ENCODE measurements around the gene LCTL. TPM values are rescaled to one million over a fixed set of nuclear protein-coding genes. Genes with fewer than 3 reads are reported as not detected.

The LCTL gene
- total RNA-seq, 4 donors from 2014 or later: not detected

GRCh38 chr15:66555685-66556084 lies 10.1 kb downstream of the LCTL start:
- Histone ChIP-seq H3K36me3 (no peaks in the 10 kb centered on the region), H3K27me3 (no peaks in the 10 kb centered on the region), H3K4me1 (no peaks in the 10 kb centered on the region), H3K4me3 (no peak overlapping the region), H3K9me3 (no peaks in the 10 kb centered on the region), H3K27ac (no peak overlapping the region)
- ATAC-seq: no peak
- no peak for DNase-seq
- TF ChIP-seq POLR2A (IDR thresholded peaks at IDR 0.05): no peak
- TF ChIP-seq CTCF (IDR thresholded peaks at IDR 0.05 in 4 of 5, conservative IDR thresholded peaks at IDR 0.05 in 1 of 5): no peak
- in situ Hi-C loops (cut with MboI; ENCODE audit: low sequenced_read_pairs in 4 of 4) (no loop called here), intact Hi-C loops (cut with DNase I; ENCODE audit: low total_unique reads) (no loop called here)

GRCh38 chr15:66545255-66545654 lies 20.5 kb downstream of the LCTL start:
- ATAC-seq: no peak
- no peaks in the 10 kb centered on the region for H3K4me1 ChIP-seq
- DNase-seq: no peak
- no peaks in the 10 kb centered on the region for H3K27me3 ChIP-seq
- H3K9me3 ChIP-seq: no peaks in the 10 kb centered on the region
- H3K36me3 ChIP-seq: no peaks in the 10 kb centered on the region
- no peak for TF ChIP-seq CTCF (IDR thresholded peaks at IDR 0.05 in 4 of 5, conservative IDR thresholded peaks at IDR 0.05 in 1 of 5)
- no peak for TF ChIP-seq POLR2A (IDR thresholded peaks at IDR 0.05)
- intact Hi-C loops (cut with DNase I; ENCODE audit: low total_unique reads) (no loop called here), in situ Hi-C loops (cut with MboI; ENCODE audit: low sequenced_read_pairs in 4 of 4) (no loop called here)
- no peak overlapping the region for H3K27ac ChIP-seq
- H3K4me3 ChIP-seq: no peak overlapping the region

GRCh38 chr15:66542896-66543295 lies 22.9 kb downstream of the LCTL start:
- intact Hi-C loops (cut with DNase I; ENCODE audit: low total_unique reads) (no loop called here), in situ Hi-C loops (cut with MboI; ENCODE audit: low sequenced_read_pairs in 4 of 4) (no loop called here)
- ATAC-seq (no peak), DNase-seq (no peak)
- TF ChIP-seq CTCF (IDR thresholded peaks at IDR 0.05 in 4 of 5, conservative IDR thresholded peaks at IDR 0.05 in 1 of 5) (no peak), POLR2A (IDR thresholded peaks at IDR 0.05) (no peak)
- Histone ChIP-seq H3K4me3 (no peak overlapping the region), H3K27ac (no peak overlapping the region), H3K9me3 (no peaks in the 10 kb centered on the region), H3K27me3 (no peaks in the 10 kb centered on the region), H3K36me3 (no peaks in the 10 kb centered on the region), H3K4me1 (no peaks in the 10 kb centered on the region)

- intact Hi-C loops (cut with DNase I; ENCODE audit: low total_unique reads): no loop called here
- Histone ChIP-seq H3K27me3 (no peaks in the 10 kb centered on the region), H3K4me1 (no peaks in the 10 kb centered on the region), H3K9me3 (no peaks in the 10 kb centered on the region), H3K4me3 (no peak overlapping the region), H3K27ac (no peak overlapping the region), H3K36me3 (no peaks in the 10 kb centered on the region)
- in situ Hi-C loops (cut with MboI; ENCODE audit: low sequenced_read_pairs in 4 of 4): no loop called here
- DNase-seq (no peak), ATAC-seq (no peak)
- TF ChIP-seq POLR2A (IDR thresholded peaks at IDR 0.05): no peak
- no peak for TF ChIP-seq CTCF (IDR thresholded peaks at IDR 0.05 in 4 of 5, conservative IDR thresholded peaks at IDR 0.05 in 1 of 5)
Measured at GRCh38 chr15:66535056-66535455, 30.7 kb downstream of the LCTL start.

GRCh38 chr15:66524838-66525237 lies 41.0 kb downstream of the LCTL start:
- intact Hi-C loops (cut with DNase I; ENCODE audit: low total_unique reads) (no loop called here), in situ Hi-C loops (cut with MboI; ENCODE audit: low sequenced_read_pairs in 4 of 4) (no loop called here)
- H3K4me3 ChIP-seq: no peak overlapping the region
- DNase-seq (no peak), ATAC-seq (no peak)
- no peak overlapping the region for H3K27ac ChIP-seq
- no peaks in the 10 kb centered on the region for H3K36me3 ChIP-seq
- H3K9me3 ChIP-seq: no peaks in the 10 kb centered on the region
- TF ChIP-seq CTCF (IDR thresholded peaks at IDR 0.05 in 4 of 5, conservative IDR thresholded peaks at IDR 0.05 in 1 of 5) (no peak), POLR2A (IDR thresholded peaks at IDR 0.05) (no peak)
- no peaks in the 10 kb centered on the region for H3K4me1 ChIP-seq
- no peaks in the 10 kb centered on the region for H3K27me3 ChIP-seq

All from gastrocnemius medialis (tissue), 4 donors.